ENCODE results near the gene SNX25. TPM values are rescaled to one million over a fixed set of nuclear protein-coding genes. Genes with fewer than 3 reads are reported as not detected.

Gene SNX25
- total and polyA plus RNA-seq, 2 of the 13 experiments (the other 11 are each of a cell fraction or from before 2014, with no cell fraction given), result 23.4 to 23.5 TPM

DNA sequence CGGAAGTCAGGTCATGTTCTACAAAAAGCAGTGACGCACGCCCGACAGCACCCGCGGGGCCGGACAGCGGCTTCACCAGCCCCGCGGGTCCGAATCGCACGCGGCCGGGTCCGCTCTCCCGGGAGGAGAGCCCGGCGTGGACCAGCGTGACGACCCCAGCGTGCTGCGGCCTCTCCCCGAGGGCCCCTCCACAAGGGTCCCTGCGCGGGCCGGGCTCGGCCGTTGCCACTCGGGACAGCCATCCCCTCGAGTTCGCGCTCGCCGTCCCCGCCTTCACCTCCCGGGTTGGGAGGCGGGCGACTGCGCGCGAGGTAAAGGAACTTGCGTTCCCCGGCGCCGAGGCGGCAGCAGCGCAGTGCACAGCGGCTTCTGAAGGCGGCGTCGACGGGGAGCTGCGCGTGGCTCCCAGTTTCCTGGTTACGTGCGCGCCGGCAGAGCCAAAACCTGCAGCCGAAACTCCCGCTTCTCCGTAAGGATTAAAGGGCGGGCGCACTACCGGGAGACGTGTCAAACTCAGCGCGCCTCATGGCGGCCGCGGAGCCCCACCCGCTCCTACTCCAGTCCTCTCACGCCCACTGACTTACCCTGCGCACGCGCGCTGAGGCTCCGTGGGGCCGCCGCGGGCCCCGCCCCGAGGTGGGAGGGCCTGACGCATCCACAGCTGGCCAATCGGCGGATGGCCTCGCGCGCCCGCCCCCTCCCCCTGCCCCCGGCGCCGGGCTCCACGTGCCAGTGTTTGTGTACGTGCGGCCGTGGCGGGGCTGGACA lies 186.7 kb downstream of the SNX25 start (continued):
- TF ChIP-seq MLXIP (CRISPR knock-in tag; IDR thresholded peaks at IDR 0.05; ENCODE audit: borderline replicate concordance) (no peak), ATF7-NPFF (CRISPR knock-in tag; IDR thresholded peaks at IDR 0.05; ENCODE audit: low read depth) (peak; percentile 99), MED1 (CRISPR knock-in tag; IDR thresholded peaks at IDR 0.05) (peak; percentile 87), ZUFSP (CRISPR knock-in tag; IDR thresholded peaks at IDR 0.05; ENCODE audit: borderline replicate concordance) (no peak), PITX1 (CRISPR knock-in tag; IDR thresholded peaks at IDR 0.05) (peak; percentile 98), TSC22D2 (CRISPR knock-in tag; IDR thresholded peaks at IDR 0.05; ENCODE audit: borderline replicate concordance) (peak; percentile 79; the same call in 1 of the 2 replicates), MTF1 (CRISPR knock-in tag; IDR thresholded peaks at IDR 0.05) (peak; percentile 58; the same call in 1 of the 2 replicates), SPEN (CRISPR knock-in tag; IDR thresholded peaks at IDR 0.05; ENCODE audit: low read depth) (peak; percentile 61; the same call in 1 of the 2 replicates), ZSCAN20 (CRISPR knock-in tag; IDR thresholded peaks at IDR 0.05; ENCODE audit: borderline replicate concordance) (peak; percentile 70; the same call in 1 of the 2 replicates), RFXAP (CRISPR knock-in tag; IDR thresholded peaks at IDR 0.05; ENCODE audit: borderline replicate concordance) (peak; percentile 92; the same call in 1 of the 2 replicates), ZNF234 (CRISPR knock-in tag; conservative IDR thresholded peaks at IDR 0.05) (peak; percentile 63), RXRB (CRISPR knock-in tag; IDR thresholded peaks at IDR 0.05; ENCODE audit: borderline replicate concordance) (peak; percentile 45), KMT2A (CRISPR knock-in tag; IDR thresholded peaks at IDR 0.05) (peak; percentile 82), ZNF17 (CRISPR knock-in tag; IDR thresholded peaks at IDR 0.05) (peak; percentile 88; the same call in 1 of the 2 replicates), WIZ (CRISPR knock-in tag; IDR thresholded peaks at IDR 0.05) (peak; percentile 86; the same call in 1 of the 2 replicates), ZNF101 (CRISPR knock-in tag; IDR thresholded peaks at IDR 0.05; ENCODE audit: borderline replicate concordance, low read depth) (no peak; the same call in 1 of the 2 replicates), FOXK1 (CRISPR knock-in tag; IDR thresholded peaks at IDR 0.05; ENCODE audit: borderline replicate concordance, low read depth) (peak; percentile 98), SALL1 (CRISPR knock-in tag; IDR thresholded peaks at IDR 0.05) (peak; percentile 95)
- TF ChIP-seq, protein P1, sequence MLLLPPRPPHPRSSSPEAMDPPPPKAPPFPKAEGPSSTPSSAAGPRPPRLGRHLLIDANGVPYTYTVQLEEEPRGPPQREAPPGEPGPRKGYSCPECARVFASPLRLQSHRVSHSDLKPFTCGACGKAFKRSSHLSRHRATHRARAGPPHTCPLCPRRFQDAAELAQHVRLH (CRISPR knock-in tag; IDR thresholded peaks at IDR 0.05; ENCODE audit: borderline replicate concordance, low read depth), result peak; percentile 88; the same call in 1 of the 2 replicates
- TF ChIP-seq, protein P2, sequence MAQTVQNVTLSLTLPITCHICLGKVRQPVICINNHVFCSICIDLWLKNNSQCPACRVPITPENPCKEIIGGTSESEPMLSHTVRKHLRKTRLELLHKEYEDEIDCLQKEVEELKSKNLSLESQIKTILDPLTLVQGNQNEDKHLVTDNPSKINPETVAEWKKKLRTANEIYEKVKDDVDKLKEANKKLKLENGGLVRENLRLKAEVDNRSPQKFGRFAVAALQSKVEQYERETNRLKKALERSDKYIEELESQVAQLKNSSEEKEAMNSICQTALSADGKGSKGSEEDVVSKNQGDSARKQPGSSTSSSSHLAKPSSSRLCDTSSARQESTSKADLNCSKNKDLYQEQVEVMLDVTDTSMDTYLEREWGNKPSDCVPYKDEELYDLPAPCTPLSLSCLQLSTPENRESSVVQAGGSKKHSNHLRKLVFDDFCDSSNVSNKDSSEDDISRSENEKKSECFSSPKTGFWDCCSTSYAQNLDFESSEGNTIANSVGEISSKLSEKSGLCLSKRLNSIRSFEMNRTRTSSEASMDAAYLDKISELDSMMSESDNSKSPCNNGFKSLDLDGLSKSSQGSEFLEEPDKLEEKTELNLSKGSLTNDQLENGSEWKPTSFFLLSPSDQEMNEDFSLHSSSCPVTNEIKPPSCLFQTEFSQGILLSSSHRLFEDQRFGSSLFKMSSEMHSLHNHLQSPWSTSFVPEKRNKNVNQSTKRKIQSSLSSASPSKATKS (CRISPR knock-in tag; IDR thresholded peaks at IDR 0.05), result peak; percentile 94; the same call in 1 of the 2 replicates
